ENCODE results near the gene WNT7B.

- TF ChIP-seq GATA2 (IDR thresholded peaks at IDR 0.05; ENCODE audit: low read depth, low read length) (no peak), GATA3 (IDR thresholded peaks at IDR 0.05; ENCODE audit: low read depth, low read length) (no peak)
Measured at GRCh38 chr22:45890351-45890635, 86.7 kb downstream of the WNT7B start.

Data from SH-SY5Y (cell line).